Glomerular endothelial cell (primary cell): ENCODE results near the gene GRK1. TPM values are rescaled to one million over a fixed set of nuclear protein-coding genes. Genes with fewer than 3 reads are reported as not detected.
"Not testable (repeated sequence)": the region's sequence is repeated elsewhere in the genome, so short reads cannot be mapped to it uniquely, and the experiment has no call there.

Experiments used
- DNase-seq: peaks from one replicate; pipeline ENCODE4 v3.0.0-alpha.2; 2011; ENCODE audit warnings: low read depth, low spot score; ENCODE audit errors: extremely low read depth
- total RNA-seq: library from RNA; depleted of rRNA; stranded (reverse); fragments of >200 nt; gene quantifications from 2 replicates; pipeline ENCODE4 v1.2.3, GENCODE V29; 2015

The GRK1 gene
- total RNA-seq, 1 donor from 2014 or later: not detected

GRCh38 chr13:113739527-113740285, 72.7 kb downstream of the GRK1 start:
- no peak for DNase-seq

GRCh38 chr13:113740286-113740556, 73.2 kb downstream of the GRK1 start:
- DNase-seq: no peak

GRCh38 chr13:113740661-113741060, 73.6 kb downstream of the GRK1 start:
- no peak for DNase-seq

GRCh38 chr13:113741191-113741668, 74.2 kb downstream of the GRK1 start:
- no peak for DNase-seq

- no peak for DNase-seq
Observed at GRCh38 chr13:113742000-113742441, 75.0 kb downstream of the GRK1 start.

GRCh38 chr13:113742445-113743120, 75.6 kb downstream of the GRK1 start:
- no peak for DNase-seq

- DNase-seq: no peak
Observed at GRCh38 chr13:113743366-113744195, 76.6 kb downstream of the GRK1 start.

GRCh38 chr13:113744197-113745000, 77.4 kb downstream of the GRK1 start:
- DNase-seq: no peak

- no peak for DNase-seq
Observed at GRCh38 chr13:113745059-113745458, 78.0 kb downstream of the GRK1 start.

- DNase-seq: not testable (repeated sequence)
Observed at GRCh38 chr13:113745500-113746142, 78.6 kb downstream of the GRK1 start.

GRCh38 chr13:113746143-113746525, 79.1 kb downstream of the GRK1 start:
- no peak for DNase-seq

- DNase-seq: no peak
Observed at GRCh38 chr13:113746671-113747070, 79.7 kb downstream of the GRK1 start.

- DNase-seq: no peak
Observed at GRCh38 chr13:113747291-113747833, 80.3 kb downstream of the GRK1 start.

- no peak for DNase-seq
Observed at GRCh38 chr13:113748101-113748861, 81.3 kb downstream of the GRK1 start.

GRCh38 chr13:113748862-113749451, 81.9 kb downstream of the GRK1 start:
- no peak for DNase-seq

GRCh38 chr13:113749507-113749906, 82.5 kb downstream of the GRK1 start:
- DNase-seq: no peak

- DNase-seq: no peak
Observed at GRCh38 chr13:113749967-113750366, 82.9 kb downstream of the GRK1 start.

GRCh38 chr13:113750554-113751399, 83.8 kb downstream of the GRK1 start:
- DNase-seq: no peak
